Activated gamma-delta T cell (primary cell): ENCODE results near the gene MMAA.
"Not testable (repeated sequence)": the region's sequence is repeated elsewhere in the genome, so short reads cannot be mapped to it uniquely, and the experiment has no call there.

ENCODE experiments used
- DNase-seq: peaks from one replicate; lab custom pipeline; 2025; lab: John Stamatoyannopoulos, UW

MMAA gene

DNA sequence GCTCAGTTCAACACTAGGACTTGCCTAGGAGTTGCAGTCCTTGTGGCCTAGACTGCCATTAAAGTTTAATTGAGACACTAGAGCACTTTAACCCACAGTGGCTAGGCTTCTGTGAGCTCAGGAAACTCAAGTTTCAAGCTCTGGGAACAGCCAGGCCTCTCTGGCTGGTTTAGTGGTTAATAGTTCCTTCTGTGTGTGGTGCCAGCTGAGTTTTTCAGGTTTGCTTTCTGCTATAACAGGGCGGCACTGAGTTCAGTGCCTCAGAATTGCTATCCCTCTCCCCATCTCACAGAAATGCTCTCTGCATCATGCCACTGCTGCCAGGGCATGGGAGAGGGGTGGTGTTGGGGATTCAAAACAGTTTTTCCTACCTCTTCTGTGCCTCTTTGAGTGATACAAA lies 15.9 kb downstream of the MMAA start:
- DNase-seq, result no peak

DNA sequence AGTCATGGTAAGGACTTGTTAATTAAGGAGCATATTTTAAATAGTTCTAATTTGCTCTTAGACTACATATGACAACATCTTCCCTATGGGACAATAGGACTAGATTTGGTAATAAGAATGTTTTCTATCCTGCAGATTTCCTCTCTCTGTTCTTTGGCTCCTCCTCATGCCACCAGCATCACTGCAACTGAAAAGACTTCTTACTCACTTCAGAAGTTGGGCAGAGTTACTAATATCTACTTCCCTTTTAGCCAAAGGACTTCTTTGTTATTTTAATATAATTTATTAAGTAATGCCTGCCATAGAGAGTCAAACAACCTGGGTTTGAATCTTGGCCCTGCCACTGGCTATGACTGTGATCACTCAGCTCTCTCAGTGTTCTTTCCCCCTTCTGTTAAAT lies 16.4 kb downstream of the MMAA start:
- no peak for DNase-seq

DNA sequence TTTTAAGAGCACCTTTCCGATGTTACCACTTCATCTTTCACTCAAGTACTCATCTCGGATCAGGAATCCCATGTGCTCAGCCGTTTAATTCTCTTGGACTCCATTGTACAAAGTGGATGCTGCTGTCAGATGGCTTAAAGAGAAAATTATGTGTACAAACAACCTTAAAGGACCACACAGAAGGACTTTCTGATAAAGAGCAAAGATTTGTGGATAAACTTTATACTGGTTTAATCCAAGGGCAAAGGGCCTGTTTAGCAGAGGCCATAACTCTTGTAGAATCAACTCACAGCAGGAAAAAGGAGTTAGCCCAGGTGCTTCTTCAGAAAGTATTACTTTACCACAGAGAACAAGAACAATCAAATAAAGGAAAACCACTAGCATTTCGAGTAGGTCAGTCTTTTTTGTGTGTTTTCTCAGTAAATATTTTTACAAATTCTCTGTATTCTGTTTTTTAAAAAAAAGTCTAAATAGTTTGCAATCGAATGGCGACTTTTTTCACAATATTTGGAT lies 20.1 kb downstream of the MMAA start:
- no peak for DNase-seq

DNA sequence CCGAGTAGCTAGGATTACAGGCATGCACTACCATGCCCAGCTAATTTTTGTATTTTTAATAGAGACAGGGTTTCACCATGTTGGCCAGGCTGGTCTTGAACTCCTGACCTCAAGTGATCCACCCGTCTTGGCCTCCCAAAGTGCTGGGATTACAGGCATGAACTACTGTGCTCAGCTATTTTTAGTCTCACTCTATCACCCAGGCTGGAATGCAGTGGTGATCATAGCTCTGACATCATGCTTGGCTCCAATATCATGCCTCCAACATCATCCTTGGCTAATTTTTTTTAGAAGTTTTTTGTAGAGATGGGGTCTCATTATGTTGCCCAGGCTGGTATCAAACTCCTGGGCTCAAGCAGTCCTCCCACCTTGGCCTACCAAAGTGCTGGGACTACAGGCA lies 21.1 kb downstream of the MMAA start:
- DNase-seq, result not testable (repeated sequence)

DNA sequence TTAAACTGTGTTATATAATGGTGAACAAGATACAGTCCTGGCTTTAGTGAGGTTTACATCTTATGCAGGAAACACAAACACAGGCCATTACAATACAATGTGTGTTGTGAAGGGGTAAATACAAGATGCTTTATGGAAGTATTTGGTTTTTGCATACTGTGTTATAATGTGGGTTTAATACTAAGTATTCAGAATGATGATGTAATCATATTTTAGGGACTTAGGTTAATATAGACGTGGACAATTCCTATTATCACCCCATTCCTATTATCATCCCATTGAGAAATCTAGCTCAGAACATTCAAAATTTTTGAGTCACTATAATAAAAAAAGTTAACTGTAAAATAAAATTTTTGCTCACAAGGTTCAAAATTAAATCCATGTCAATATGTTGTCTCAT lies 24.1 kb downstream of the MMAA start:
- no peak for DNase-seq

DNA sequence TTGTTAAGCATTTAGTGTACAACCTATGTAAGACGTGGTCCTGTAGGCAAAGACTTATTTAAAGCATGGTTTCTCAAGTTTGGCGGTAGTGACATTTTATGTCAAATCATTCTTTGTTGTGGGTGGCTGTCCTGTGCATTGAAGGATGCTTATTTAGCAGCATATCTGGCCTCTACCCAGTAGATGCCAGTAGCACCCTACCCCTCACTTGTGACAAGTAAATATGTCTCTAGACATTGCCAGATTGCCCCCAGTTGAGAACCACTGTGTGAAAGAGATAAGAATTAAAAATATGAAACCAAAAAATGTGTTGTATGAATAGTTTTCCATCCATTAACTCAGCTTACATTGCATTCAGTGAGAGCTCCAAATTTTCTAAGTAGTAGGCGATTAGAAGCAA lies 25.5 kb downstream of the MMAA start:
- DNase-seq, result no peak

DNA sequence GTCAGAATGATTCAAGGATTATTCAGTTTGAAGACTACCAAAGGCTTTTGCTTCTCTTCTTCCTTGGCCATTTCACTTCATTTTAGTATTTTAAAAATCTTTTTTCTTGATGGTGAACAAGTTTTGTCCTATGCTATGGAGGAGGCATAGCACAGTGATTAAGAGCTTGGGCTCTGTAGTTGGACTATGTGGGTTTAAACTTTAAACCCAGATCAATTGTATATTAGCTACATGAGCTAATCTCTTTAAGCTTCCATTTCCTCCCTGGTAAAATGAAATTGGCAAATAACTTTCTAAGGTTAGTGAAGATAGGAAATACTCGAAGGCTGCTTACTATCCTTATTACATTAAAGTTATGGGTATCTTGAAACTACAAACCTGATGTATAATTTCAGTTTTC lies 37.0 kb downstream of the MMAA start:
- no peak for DNase-seq

DNA sequence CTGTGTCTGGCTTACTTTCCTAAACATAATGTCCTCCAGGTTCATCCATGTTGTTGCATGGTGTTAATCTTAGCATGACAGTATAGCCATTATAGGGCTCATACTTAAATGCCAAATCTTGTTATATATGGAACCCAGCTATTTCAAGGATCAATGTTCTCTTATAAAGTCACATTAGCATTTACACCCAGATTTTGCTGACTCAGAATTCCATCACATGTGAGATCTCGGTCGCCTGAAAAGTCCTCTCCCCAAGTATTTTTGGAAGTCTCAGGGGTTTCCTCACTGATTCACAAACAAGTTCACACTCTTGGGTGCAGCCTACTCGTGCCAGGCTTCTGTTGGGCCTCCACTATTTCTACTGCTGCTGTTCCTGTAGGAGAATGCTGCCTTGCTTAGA lies 40.9 kb downstream of the MMAA start:
- no peak for DNase-seq

DNA sequence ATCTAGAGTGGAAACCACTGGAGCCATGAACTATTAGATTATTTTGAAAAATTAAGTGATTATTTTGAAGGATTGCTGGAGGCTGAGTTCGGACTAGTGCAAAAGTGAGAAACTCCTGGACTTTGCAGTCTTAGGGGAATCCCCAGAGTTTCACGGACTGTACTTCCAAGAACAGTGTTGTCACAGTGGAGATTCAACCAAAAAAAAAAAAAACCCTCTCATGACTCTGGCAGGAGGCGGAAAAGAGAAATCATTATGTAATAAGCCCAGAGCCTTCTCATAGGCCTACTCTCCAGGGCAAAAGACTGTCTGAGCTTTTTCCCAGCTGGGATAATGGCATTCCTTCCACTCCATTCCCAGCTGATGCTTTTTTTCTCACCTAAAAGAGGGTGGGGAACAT lies 44.0 kb downstream of the MMAA start:
- no peak for DNase-seq

DNA sequence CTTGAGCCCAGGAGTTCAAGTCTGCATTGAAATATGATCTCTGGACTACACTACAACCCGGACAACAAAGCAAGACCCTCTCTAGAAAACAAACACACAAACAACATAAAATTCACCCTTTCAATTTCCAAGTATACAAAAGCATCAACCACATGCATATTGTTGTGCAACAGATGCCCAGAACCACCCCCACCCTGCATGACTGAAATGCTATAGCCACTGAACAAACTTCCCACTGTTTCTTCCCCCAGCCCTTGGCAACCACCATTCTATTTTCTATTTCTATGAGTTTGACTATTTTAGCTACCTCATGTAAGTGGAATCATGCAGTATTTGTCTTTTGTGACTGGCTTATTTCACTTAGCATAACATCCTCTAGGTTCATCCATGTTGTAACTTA lies 46.6 kb downstream of the MMAA start:
- no peak for DNase-seq

DNA sequence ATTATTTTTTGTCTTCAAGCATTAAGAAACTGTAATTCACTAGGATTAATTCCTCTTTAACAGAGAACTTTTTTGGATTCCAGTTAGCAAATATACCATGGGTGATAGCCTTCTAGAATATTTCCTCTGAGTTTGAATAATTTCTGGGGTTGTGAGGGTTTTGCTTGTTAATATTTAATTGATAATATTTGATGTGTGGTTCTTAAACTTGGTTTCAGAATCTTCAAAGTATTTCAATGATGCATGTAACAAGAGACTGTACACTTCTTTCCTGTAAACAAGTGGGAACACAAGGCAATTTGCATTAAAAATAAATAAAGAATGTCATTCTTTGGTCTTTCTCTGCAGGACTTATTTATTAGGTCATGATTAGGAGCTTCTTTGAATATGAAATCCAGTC lies 51.2 kb downstream of the MMAA start:
- no peak for DNase-seq

DNA sequence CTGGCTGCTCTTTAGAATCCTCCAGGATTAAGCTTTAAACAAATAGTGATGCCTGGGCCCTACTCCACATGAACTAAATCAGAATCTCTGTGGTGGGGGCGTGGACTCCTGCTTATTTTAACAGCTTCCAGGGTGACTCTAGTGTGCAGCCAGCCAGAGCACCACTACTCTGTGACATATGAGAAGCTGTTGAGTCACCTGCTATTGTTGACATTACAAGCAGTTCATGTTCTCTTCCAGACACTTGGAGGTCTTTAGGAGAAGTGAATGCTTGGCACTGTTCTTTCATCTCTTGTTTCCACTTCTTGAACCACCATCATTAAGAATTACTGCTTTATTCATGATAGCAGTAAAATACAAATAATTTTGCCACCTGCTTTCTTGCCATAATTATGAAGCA lies 60.3 kb downstream of the MMAA start:
- DNase-seq, result no peak

DNA sequence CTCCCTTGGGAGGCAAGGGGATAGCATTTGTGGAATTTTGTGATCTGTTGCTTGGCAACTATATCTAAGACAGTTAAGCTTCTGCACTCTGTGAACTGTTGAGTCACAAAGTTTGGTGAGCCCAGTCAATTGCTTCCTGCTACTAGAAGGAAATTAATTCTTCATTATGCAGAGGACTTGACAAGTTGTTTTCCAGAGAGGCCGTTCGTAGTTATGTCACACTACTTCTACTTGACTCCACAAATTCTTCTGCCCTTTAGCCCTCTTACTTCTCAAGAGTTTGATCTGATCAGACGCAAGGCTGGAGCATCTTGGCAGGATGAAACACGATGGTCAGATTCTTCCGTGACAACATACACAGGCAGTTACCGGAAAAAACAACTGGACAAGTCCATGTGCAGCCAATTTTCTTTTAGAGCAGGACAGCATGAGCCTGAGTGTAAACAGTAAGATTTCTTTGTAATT lies 60.8 kb downstream of the MMAA start, which contains the start of gene C4orf51:
C4orf51 (plus strand) TSS at position 156 of the 465 bp plus-strand sequence; CDS start at position 214, 58 bp downstream.
- no peak for DNase-seq

DNA sequence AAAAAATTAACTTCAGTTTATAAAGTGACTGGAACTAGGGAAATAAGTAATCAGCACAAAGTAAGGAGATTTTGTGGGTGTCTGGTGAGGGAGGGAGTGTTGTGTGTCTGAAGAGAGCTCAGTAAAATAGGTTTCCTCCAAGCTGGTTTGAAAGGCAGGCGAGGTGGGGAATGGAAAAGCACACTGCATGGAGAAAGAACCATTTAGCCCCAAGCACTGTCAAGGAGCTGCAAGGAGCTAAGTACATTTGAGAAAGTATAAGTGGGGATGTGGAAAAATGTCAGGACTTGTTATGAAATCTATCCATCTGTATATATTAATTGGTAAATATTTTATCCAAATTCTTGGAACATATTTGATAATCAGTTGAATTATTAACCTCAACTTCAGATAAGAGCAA lies 61.7 kb downstream of the MMAA start:
- no peak for DNase-seq

DNA sequence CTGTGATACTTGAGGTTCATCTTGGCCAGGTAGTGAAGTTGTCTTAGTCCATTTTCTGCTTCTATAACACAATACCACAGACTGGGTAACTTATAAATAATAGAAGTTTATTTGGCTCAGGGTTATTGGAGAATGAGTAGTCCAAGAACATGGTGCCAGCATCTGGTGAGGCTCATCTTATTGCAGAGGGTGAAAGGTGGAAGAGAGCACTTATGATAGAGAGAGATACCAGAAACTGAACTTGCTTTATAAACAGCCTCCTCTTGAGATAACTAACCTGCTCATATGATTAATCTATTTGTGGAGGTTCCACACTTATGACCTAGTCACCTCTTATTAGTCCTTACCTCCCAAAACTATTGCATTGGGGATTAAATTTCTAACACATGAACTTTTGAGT lies 62.3 kb downstream of the MMAA start:
- DNase-seq, result no peak

DNA sequence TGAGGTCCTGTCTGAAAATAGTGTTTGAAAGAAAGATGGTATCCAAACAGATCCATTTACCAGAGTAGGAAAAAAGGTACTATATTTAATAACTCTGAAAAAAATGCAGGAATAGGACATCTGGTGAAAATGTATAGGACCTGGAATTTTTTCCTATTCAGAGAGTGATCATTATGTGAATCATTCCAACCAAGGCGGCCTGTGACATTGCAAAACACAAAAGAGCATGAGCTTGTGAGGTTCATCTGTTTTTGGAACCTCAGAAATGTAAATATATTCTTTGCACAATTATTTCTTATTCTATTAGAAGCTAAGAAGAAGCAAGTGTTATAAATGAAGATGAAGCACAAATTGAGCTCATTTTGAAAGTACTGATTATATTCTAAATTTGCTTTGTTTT lies 62.8 kb downstream of the MMAA start:
- no peak for DNase-seq

DNA sequence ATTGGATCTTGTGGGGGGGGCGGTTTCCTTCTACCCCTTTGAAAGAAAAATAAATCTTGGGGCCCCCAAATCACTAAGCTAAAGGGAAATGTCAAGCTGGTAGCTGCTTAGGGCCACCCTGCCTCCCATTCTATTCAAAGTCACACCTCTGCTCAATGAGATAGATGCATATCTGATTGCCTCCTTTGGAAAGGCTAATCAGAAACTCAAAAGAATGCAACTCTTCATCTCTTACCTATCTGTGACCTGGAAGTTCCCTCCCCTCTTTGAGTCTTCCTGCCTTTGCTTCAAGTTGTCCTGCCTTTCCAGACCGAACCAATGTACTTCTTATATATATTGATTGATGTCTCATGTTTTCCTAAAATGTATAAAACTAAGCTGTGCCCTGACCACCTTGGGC lies 67.8 kb downstream of the MMAA start:
- DNase-seq, result no peak

DNA sequence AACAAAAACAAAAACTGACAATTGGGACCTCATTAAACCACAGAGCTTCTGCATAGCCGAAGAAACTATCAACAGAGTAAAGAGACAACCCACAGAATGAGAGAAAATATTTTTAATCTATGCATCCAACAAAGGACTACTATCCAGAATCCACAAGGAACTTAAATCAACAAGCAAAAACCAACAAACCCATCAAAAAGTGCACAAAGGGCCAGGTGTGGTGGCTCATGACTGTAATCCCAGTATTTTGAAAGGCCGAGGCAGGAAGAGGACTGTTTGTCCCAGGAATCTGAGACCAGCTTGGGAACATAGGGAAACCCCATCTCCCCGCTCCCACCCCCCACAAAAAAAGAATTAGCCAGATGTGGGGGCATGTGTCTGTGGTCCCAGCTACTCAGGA lies 71.4 kb downstream of the MMAA start:
- no peak for DNase-seq

DNA sequence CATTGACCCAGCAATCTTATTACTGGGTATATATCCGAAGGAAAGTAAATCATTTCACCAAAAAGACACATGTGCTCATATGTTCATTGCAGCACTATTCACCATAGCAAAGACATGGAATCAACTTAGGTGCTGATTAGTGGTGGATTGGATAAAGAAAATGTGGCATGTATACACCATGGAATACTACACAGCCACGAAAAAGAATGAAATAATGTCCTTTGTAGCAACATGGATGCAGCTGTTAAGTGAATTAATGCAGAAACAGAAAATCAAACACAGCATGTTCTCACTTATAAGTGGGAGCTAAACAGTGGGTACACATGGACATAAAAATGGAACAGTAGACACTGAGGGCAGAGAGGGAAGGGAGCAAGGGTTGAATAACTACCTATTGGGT lies 72.2 kb downstream of the MMAA start:
- not testable (repeated sequence) for DNase-seq

DNA sequence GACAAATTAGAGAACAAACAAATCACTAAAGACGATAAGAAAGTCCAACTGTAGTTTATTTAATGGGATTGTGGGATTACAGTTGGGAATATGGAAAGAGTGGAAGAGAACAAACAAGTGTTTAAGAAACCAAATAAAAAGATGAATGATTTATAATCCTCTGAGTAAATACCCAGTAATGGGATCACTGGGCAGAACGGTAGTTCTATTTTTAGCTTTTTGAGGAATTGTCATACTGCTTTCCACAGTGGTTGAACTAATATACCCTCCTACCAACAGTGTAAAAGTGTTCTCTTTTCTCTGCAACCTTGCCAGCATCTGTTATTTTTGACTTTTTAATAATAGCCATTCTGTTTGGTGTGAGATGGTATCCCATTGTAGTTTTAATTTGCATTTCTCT lies 75.7 kb downstream of the MMAA start:
- no peak for DNase-seq

DNA sequence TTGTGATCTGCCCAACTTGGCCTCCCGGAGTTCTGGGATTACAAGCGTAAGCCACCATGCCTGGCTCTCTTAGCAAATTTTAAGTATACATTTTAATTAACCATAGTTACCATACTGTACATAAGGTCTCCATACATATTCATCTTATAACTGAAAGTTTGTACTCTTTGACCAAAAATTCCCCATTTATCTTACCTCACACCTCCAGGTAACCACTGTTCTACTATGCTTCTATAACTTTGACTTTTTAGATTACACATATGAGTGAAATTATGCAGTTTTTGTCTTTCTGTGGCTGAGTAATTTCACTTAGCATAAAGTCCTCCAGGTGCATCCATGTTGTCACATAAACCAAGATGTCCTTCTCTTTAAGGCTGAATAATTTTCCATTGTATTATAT lies 78.1 kb downstream of the MMAA start:
- no peak for DNase-seq

DNA sequence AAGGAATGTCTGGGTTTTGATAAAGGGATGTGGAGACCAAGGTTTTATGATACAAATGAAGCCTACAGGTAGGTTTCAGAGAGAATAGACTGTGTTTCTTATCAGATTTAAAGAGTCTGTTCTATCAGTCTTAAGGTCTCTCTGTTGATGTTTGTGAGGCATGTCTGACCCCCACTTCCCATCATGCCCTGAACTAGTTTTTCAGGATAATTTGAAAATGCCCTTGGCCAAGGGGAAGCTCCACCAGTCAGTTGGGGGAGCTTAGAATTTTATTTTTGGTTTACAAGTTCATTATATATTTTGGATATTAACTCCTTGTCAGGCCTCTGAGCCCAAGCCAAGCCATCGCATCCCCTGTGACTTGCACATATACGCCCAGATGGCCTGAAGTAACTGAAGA lies 79.3 kb downstream of the MMAA start:
- DNase-seq, result no peak

DNA sequence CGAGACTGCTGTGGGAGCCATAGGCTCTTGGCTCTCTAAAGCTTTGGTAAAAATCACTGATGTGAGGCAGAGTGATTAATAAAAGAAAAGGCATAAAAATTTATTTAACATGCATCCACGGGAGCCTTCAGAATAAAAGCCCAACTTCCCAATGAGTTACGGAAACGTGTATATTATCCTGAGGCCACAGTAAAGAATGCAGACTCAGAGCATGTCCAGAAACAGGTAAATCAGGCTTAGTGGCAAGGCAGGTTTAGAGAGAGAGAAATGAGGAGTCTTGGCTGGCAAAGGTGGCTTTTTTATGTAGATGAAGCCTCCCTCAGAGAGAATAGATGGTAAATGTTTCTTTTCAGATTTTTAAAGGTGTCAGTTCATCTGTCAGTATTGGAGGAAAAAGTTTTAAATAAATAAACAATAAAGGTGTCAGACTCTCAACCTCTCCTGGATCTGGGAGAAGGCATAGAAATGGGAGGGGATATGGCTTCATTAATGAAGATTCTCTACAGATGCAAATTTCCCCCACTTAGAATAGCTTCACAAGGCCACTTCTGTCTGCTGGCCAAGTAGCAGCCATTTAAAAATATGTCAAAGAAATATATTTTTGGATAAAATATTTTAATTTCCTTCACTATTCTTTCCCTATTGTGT lies 84.8 kb downstream of the MMAA start:
- DNase-seq, result no peak

DNA sequence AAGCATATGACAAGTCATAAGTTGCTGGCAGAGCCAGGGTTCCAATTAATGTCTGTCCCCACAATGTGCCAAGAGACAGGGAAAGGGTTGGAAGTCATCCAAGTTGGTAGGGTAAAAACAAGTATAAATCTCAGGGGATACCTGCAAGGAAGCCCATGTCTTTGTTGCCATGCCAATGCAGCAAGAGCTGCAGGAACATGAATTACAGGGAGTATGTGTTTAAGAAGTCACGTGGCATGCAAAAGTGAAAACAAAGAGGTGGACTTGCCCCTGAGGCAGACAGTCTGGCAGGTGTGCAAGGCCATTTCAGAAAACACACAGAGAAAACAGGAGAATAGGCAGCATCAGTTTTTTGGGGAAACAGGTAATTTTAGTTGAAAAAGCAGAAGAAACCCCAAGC lies 90.2 kb downstream of the MMAA start:
- DNase-seq, result no peak
